GM19395 (cell line): Measurements from ENCODE around the gene C21orf58.
A peak's percentile ranks its signal among the peaks of the same experiment; 100 is the strongest.

Experiments
- ATAC-seq: cut with Tn5 transposase; IDR thresholded peaks from one replicate; pipeline ENCODE4 v1.9.1; 2021; ENCODE audit warnings: mild to moderate bottlenecking, moderate library complexity; ENCODE audit not compliant: unreplicated experiment

C21orf58 gene

GRCh38 chr21:46297338-46298271, 26.1 kb downstream of the C21orf58 start:
- ATAC-seq: no peak

- ATAC-seq: no peak
Measured at GRCh38 chr21:46295996-46296752, 27.5 kb downstream of the C21orf58 start.

DNA sequence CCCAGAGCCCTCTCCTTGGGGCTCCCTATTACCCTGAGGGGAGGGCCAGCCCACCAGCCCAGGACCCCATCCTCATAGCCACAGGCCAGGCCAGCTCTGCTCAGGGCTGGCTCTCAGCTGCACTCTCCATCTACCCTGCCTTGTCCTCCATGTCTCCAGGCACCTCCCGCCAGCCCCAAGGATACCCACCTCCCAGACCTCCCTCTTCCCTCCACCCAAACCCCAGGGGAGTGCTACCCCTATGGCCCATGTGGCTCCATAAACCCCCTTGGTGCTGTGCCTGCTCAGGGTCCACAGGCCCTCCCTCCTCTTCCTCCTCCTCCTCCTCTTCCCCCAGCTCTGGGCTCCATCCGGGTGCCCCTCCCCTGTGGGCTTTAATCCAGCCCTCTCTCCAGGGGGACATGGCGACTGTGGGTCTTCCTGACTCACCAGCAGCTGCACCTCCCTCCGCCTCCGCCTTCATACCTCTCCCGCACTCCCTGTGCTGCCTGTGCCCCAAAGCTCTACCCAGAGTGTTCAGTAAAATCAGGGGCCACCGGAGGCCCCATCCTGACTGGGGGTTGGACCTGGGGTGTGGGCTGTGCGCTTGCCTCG, 28.4 kb downstream of the C21orf58 start:
- ATAC-seq: no peak

- no peak for ATAC-seq
Measured at GRCh38 chr21:46294647-46295176, 29.0 kb downstream of the C21orf58 start.

GRCh38 chr21:46291561-46291960, 32.1 kb downstream of the C21orf58 start:
- no peak for ATAC-seq

DNA sequence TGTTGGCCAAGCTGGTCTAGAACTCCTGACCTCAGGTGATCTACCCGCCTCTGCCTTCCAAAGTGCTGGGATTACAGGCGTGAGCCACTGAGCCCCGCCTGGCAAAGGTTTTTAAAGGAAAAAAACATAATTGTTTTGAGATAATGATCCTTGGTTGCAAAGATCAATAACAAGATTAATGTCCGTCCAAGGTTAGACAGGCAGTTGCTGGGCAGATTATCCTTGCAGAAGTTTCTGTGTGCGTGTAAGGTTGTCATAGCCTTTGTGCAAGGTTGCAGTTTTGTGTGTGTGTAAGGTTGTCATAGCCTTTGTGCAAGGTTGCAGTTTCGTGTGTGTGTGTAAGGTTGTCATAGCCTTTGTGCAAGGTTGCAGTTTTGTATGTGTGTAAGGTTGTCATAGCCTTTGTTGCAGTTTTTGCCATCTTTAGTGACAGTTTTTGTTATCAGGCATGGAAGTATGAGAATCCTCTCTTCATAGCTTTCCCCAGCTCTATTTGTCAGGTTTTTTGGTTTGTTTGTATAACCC, 34.0 kb downstream of the C21orf58 start:
- ATAC-seq: no peak

DNA sequence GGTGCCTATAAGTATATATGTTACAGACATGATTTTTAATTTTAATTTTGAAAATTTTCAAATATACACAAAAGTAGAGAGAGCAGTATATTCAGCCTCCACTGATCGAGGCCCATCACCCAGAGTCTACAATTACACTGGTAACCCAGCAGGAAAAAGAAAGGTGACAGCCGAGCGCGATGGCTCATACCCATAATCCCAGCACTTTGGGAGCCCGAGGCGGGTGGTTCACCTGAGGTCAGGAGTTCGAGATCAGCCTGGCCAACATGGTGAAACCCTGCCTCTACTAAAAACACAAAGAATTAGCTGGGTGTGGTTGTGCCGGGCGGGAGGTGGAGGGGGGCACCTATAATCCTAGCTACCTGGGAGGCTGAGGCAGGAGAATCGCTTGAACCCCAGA, 36.1 kb downstream of the C21orf58 start:
- no peak for ATAC-seq

DNA sequence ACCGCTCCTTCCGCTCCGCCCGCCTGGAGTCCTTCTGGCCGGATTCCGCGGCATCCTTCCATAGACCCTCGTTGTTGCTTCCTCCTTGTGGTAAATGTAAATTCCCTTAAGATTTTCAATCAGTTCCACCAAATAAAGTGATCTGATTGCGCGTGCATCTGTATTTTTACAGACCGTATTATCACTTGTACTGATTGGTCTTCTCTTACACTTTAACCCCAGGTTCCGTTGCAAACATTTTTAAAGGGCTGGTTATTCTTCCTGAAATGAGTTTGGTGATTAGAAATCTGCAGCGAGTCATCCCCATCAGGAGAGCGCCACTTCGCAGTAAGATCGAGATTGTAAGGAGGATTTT, 37.0 kb downstream of the C21orf58 start:
- ATAC-seq: no peak

- ATAC-seq: peak; percentile 82
Measured at GRCh38 chr21:46285761-46286647, 37.7 kb downstream of the C21orf58 start, which contains the start of gene YBEY. Gene YBEY, plus strand, starts transcription at chr21:46286342. Its CDS starts 572 bp downstream, at chr21:46286914.

DNA sequence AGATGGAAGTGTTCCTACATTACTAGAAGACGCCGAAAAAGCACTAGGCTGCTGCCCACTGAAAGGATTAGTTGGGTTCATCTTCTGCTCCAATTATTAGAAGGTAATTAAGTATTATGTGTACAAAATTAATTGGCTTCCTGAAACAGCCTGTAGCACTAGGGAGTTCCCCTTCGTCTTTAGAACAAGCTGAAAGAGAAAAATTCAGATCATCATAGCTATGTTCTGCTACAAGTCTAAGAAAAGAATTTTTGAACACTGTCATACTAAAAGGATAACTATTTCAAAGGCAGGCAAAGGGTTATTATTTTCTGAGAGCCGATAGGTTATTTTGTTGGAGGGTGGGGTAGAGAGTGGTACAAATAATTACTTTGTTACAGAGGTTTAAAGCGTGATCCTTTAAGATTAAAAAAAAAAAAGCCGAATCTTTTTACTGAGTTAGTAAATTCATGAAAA, 38.4 kb downstream of the C21orf58 start, which contains the start of gene MCM3AP:
MCM3AP (minus strand) TSS at position 406 of the 456 bp plus-strand sequence; CDS start at position 81, 325 bp downstream.
- ATAC-seq: no peak

DNA sequence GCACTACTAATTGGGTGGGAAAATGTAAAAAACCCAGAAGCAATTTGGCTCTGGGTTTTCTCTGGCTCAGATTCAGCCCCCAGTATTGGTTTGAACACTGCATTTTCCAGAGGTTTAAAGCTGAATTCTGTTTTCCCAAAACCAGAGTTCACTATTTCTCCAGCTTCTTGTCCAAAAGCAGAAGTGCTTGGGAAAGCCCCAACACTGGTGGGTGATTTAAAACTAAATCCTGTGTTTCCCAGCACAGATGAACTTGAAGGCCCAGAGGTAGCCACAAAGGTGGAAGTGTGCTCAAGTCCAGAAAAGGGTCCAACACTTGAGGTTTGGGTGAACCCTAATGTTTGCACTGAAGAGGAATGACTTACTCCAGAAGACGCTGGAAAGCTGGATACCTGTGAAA, 38.9 kb downstream of the C21orf58 start:
- no peak for ATAC-seq

DNA sequence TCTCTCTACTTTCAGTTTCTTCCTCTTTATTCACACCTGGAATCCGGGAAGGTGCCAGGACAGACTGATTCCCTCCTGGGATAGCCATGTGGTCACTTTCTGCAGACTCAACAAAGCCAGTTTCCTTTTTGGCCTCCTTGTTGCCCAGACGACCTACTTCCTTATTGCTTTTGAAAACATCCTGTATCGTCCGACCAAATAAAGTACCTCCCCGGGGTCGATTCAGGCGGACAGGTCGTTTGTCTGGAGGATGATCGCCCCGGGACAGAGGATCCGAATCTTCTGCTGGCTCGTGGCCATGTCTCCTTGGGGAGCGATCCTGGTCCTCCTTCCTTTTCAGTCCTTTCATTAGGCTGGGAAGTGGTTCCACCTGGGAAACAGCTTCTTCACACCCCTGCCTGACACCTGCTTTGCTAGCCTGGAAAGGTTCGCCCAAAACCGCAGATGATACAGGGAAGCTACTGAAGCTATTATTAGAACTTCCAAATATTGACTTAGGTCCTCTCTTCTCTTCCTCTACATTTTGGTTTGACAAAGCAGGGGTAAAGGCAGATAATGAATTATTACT, 39.5 kb downstream of the C21orf58 start:
- no peak for ATAC-seq

GRCh38 chr21:46274797-46275390, 48.8 kb downstream of the C21orf58 start:
- ATAC-seq: no peak

GRCh38 chr21:46273341-46273740, 50.3 kb downstream of the C21orf58 start:
- no peak for ATAC-seq

GRCh38 chr21:46269466-46269865, 54.2 kb downstream of the C21orf58 start:
- no peak for ATAC-seq

DNA sequence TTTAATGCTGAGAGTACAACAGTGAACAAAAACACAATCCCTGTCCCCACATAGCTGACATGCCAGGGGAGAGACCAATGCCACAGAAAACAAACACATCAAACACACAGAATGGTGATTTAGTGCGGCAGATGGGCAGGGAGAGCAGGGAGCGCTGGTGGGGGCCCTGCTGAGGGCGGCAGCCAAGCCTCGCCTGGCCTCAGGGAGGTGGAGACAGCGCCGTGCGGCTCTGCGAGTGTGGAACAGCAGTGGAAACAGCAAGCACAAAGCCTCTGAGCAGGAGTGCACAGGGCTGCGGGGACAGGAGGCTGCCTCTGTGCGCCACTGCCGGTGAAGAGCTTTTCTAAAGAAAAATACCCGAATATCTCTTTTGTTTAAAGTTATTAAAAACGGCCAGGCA, 55.3 kb downstream of the C21orf58 start:
- no peak for ATAC-seq

GRCh38 chr21:46266946-46267345, 56.7 kb downstream of the C21orf58 start:
- no peak for ATAC-seq

GRCh38 chr21:46265736-46266525, 57.7 kb downstream of the C21orf58 start:
- ATAC-seq: no peak
